ENCODE measurements around the gene RIN3. TPM values are rescaled to one million over a fixed set of nuclear protein-coding genes. Genes with fewer than 3 reads are reported as not detected.

RIN3 gene
- total and polyA plus RNA-seq, 7 donors, result 6.0 to 31.8 (median 15.3) TPM

GRCh38 chr14:92490239-92490959 lies 23.2 kb upstream of the RIN3 start:
- WGBS, 2 donors, result 81 to 83% methylated on average over 17 of the region's 17 CpGs
- H3K4me3 ChIP-seq, result no peak overlapping the region
- peak overlapping the region in 1 of 4 donors; percentile 48 for H3K27ac ChIP-seq
- no peak for DNase-seq
- TF ChIP-seq POLR2A (IDR thresholded peaks at IDR 0.05), result no peak
- TF ChIP-seq POLR2AphosphoS5 (IDR thresholded peaks at IDR 0.05), result no peak
- no peak for TF ChIP-seq EP300 (IDR thresholded peaks at IDR 0.05)
- TF ChIP-seq CTCF (IDR thresholded peaks at IDR 0.05), result no peak
- no peaks in the 10 kb centered on the region for H3K9me3 ChIP-seq
- H3K4me1 ChIP-seq, result peaks cover 0 to 13% (median 6%) of the 10 kb centered on the region in 4 donors
- H3K27me3 ChIP-seq, result no peaks in the 10 kb centered on the region
- no peaks in the 10 kb centered on the region for H3K36me3 ChIP-seq
- intact Hi-C loops (cut with DNase I), result no loop called here

GRCh38 chr14:92491782-92492181 lies 21.8 kb upstream of the RIN3 start:
- no peak for DNase-seq
- WGBS, 2 donors, result 83 to 86% methylated on average over 8 of the region's 8 CpGs
- Histone ChIP-seq H3K4me1 (peaks cover 0 to 8% (median 2%) of the 10 kb centered on the region in 4 donors), H3K27ac (peak overlapping the region in 2 of 4 donors; percentile 48 to 51), H3K27me3 (no peaks in the 10 kb centered on the region), H3K4me3 (no peak overlapping the region), H3K9me3 (no peaks in the 10 kb centered on the region), H3K36me3 (no peaks in the 10 kb centered on the region)
- TF ChIP-seq CTCF (IDR thresholded peaks at IDR 0.05) (no peak), POLR2A (IDR thresholded peaks at IDR 0.05) (no peak), EP300 (IDR thresholded peaks at IDR 0.05) (no peak), POLR2AphosphoS5 (IDR thresholded peaks at IDR 0.05) (no peak)
- intact Hi-C loops (cut with DNase I), result no loop called here

GRCh38 chr14:92492258-92492657 lies 21.3 kb upstream of the RIN3 start:
- peak in 2 of 4 donors; percentile 24 to 39 for TF ChIP-seq POLR2AphosphoS5 (IDR thresholded peaks at IDR 0.05)
- peak in 1 of 4 donors; percentile 38 for TF ChIP-seq EP300 (IDR thresholded peaks at IDR 0.05)
- no peak for TF ChIP-seq POLR2A (IDR thresholded peaks at IDR 0.05)
- no peak for TF ChIP-seq CTCF (IDR thresholded peaks at IDR 0.05)
- intact Hi-C loops (cut with DNase I), result no loop called here
- Histone ChIP-seq H3K27ac (peak overlapping the region in 2 of 4 donors; percentile 48 to 51), H3K9me3 (no peaks in the 10 kb centered on the region), H3K4me3 (no peak overlapping the region), H3K36me3 (no peaks in the 10 kb centered on the region), H3K4me1 (peaks cover 0 to 3% (median 0%) of the 10 kb centered on the region in 4 donors), H3K27me3 (no peaks in the 10 kb centered on the region)
- 58 to 81% methylated on average over 10 of the region's 10 CpGs for WGBS, 2 donors
- DNase-seq, result no peak

- Histone ChIP-seq H3K27me3 (no peaks in the 10 kb centered on the region), H3K4me1 (no peaks in the 10 kb centered on the region), H3K9me3 (no peaks in the 10 kb centered on the region), H3K27ac (no peak overlapping the region), H3K4me3 (no peak overlapping the region), H3K36me3 (no peaks in the 10 kb centered on the region)
- intact Hi-C loops (cut with DNase I), result no loop called here
- TF ChIP-seq POLR2A (IDR thresholded peaks at IDR 0.05) (no peak), CTCF (IDR thresholded peaks at IDR 0.05) (no peak), POLR2AphosphoS5 (IDR thresholded peaks at IDR 0.05) (no peak), EP300 (IDR thresholded peaks at IDR 0.05) (no peak)
- DNase-seq, result no peak
- 94 to 95% methylated on average over 10 of the region's 10 CpGs for WGBS, 2 donors
Observed at GRCh38 chr14:92493024-92493423, 20.6 kb upstream of the RIN3 start.
